Mammary epithelial cell (primary cell): ENCODE measurements around the gene ORMDL3.

Source experiments
- CTCF ChIP-seq, 2 donors: IDR thresholded peaks in 1 of 2; conservative IDR thresholded peaks in 1 of 2; 2 replicates each; pipeline ENCODE4 v1.5.1; 2011 to 2012; ENCODE audit warnings: inconsistent platforms in 2 of 2, low read length in 2 of 2, mild to moderate bottlenecking in 2 of 2, control low read depth in 1 of 2, low read depth in 1 of 2; ENCODE audit not compliant: insufficient read depth in 1 of 2; ENCODE audit errors: extremely low read depth in 1 of 2
- EZH2 ChIP-seq: IDR thresholded peaks from 2 replicates; pipeline ENCODE4 v1.6.1; 2012; ENCODE audit warnings: low read length, inconsistent platforms, borderline replicate concordance

- TF ChIP-seq CTCF (conservative IDR thresholded peaks at IDR 0.05 in 1 of 2, IDR thresholded peaks at IDR 0.05 in 1 of 2; ENCODE audit: extremely low read depth in 1 of 2, insufficient read depth in 1 of 2, low read depth in 1 of 2, low read length in 2 of 2) (no peak), EZH2 (no peak)
Measured at GRCh38 chr17:39949028-39949427, 21.6 kb upstream of the ORMDL3 start.
